HEK293 (cell line): Measurements from ENCODE around the gene USP37.

Experiments
- CTCF ChIA-PET: fragments of 350-600 bp; formaldehyde crosslinking; extraction: SDS; loops from one replicate; lab custom pipeline; 2021; ENCODE audit warnings: antibody characterized with exemption; lab: Yijun Ruan, JAX
- POLR2A ChIA-PET: fragments of 300-600 bp; formaldehyde crosslinking; extraction: SDS; loops from one replicate; lab custom pipeline; 2020; ENCODE audit warnings: antibody characterized with exemption, inconsistent platforms; lab: Yijun Ruan, JAX
- H3K27ac ChIP-seq: fragments of 200-500 bp; sonication (Bioruptor generic); 2 replicates; pipeline ENCODE4 v1.5.1; 2014; ENCODE audit warnings: low read depth, low read length, control low read depth, inconsistent platforms; ENCODE audit errors: extremely low read depth
- H3K36me3 ChIP-seq, 2 experiments: fragments of 200-500 bp in 1 of 2; sonication (Bioruptor generic) in 1 of 2; 1 replicate in 1 of 2; 2 replicates in 1 of 2; pipeline ENCODE4 v1.5.1; 2014 to 2017; ENCODE audit warnings: inconsistent platforms in 2 of 2, low read length in 2 of 2; ENCODE audit not compliant: control insufficient read depth in 2 of 2, insufficient read depth in 1 of 2
- H3K4me1 ChIP-seq: fragments of 200-500 bp; sonication (Bioruptor generic); 2 replicates; pipeline ENCODE4 v1.5.1; 2014; ENCODE audit warnings: mild to moderate bottlenecking, low read length, inconsistent platforms; ENCODE audit not compliant: control insufficient read depth, insufficient read depth
- H3K4me3 ChIP-seq: 2 replicates; pipeline ENCODE4 v1.5.1; 2011; ENCODE audit warnings: low read depth, mild to moderate bottlenecking, control low read depth, low read length, moderate library complexity
- H3K9me3 ChIP-seq: fragments of 200-500 bp; sonication (Bioruptor generic); 2 replicates; pipeline ENCODE4 v1.5.1; 2014; ENCODE audit warnings: low read depth, low read length, inconsistent platforms; ENCODE audit not compliant: control insufficient read depth, insufficient read depth
- PRDM4 ChIP-seq: fragments of 450-650 bp; formaldehyde crosslinking; IDR thresholded peaks from 2 replicates; pipeline ENCODE4 v1.5.1; 2017; ENCODE audit warnings: missing biosample characterization, missing genetic modification characterization
- SCRT1 ChIP-seq: fragments of 450-650 bp; formaldehyde crosslinking; IDR thresholded peaks from 2 replicates; pipeline ENCODE4 v1.5.1; 2016; ENCODE audit warnings: missing biosample characterization, missing genetic modification characterization, borderline replicate concordance
- SP2 ChIP-seq: fragments of 450-650 bp; formaldehyde crosslinking; IDR thresholded peaks from 2 replicates; pipeline ENCODE4 v1.5.1; 2016; ENCODE audit warnings: missing biosample characterization, missing genetic modification characterization
- SP3 ChIP-seq: fragments of 450-650 bp; formaldehyde crosslinking; IDR thresholded peaks from 2 replicates; pipeline ENCODE4 v1.5.1; 2016; ENCODE audit warnings: missing biosample characterization, missing genetic modification characterization
- YY2 ChIP-seq: fragments of 450-650 bp; formaldehyde crosslinking; IDR thresholded peaks from 2 replicates; pipeline ENCODE4 v1.5.1; 2016; ENCODE audit warnings: missing biosample characterization, missing genetic modification characterization
- ZNF121 ChIP-seq: fragments of 450-650 bp; formaldehyde crosslinking; IDR thresholded peaks from 2 replicates; pipeline ENCODE4 v1.5.1; 2016; ENCODE audit warnings: missing biosample characterization, missing genetic modification characterization
- ZNF239 ChIP-seq: fragments of 450-650 bp; formaldehyde crosslinking; IDR thresholded peaks from 2 replicates; pipeline ENCODE4 v1.5.1; 2016; ENCODE audit warnings: missing biosample characterization, missing genetic modification characterization
- ZNF274 ChIP-seq, 2 experiments: fragments of 200-500 bp in 1 of 2; fragments of 450-650 bp in 1 of 2; sonication (Bioruptor generic) in 1 of 2; formaldehyde crosslinking in 1 of 2; IDR thresholded peaks; 2 replicates each; pipeline versions ENCODE4 v1.5.1 to v1.6.1; 2014 to 2016; ENCODE audit warnings: borderline replicate concordance in 1 of 2, inconsistent platforms in 1 of 2, low read length in 1 of 2, missing biosample characterization in 1 of 2, missing genetic modification characterization in 1 of 2
- ZNF416 ChIP-seq: fragments of 450-650 bp; formaldehyde crosslinking; IDR thresholded peaks from 2 replicates; pipeline ENCODE4 v1.5.1; 2016; ENCODE audit warnings: missing biosample characterization, missing genetic modification characterization
- ZNF510 ChIP-seq: fragments of 450-650 bp; formaldehyde crosslinking; IDR thresholded peaks from 2 replicates; pipeline ENCODE4 v1.5.1; 2018; ENCODE audit warnings: mild to moderate bottlenecking, missing genetic modification characterization, missing biosample characterization; ENCODE audit not compliant: insufficient replicate concordance
- ZNF529 ChIP-seq: fragments of 450-650 bp; formaldehyde crosslinking; IDR thresholded peaks from 2 replicates; pipeline ENCODE4 v1.5.1; 2017; ENCODE audit warnings: missing genetic modification characterization, missing biosample characterization; ENCODE audit not compliant: insufficient replicate concordance
- ZNF596 ChIP-seq: fragments of 450-650 bp; IDR thresholded peaks from 2 replicates; pipeline ENCODE4 v1.5.0; 2018; ENCODE audit warnings: missing biosample characterization, mild to moderate bottlenecking, missing genetic modification characterization, moderate library complexity
- ZNF610 ChIP-seq: fragments of 450-650 bp; formaldehyde crosslinking; IDR thresholded peaks from 2 replicates; pipeline ENCODE4 v1.5.1; 2016; ENCODE audit warnings: missing biosample characterization, missing genetic modification characterization, borderline replicate concordance
- ZNF629 ChIP-seq: fragments of 450-650 bp; formaldehyde crosslinking; IDR thresholded peaks from 2 replicates; pipeline ENCODE4 v1.5.1; 2017; ENCODE audit warnings: missing biosample characterization, missing genetic modification characterization
- ZNF785 ChIP-seq: fragments of 450-650 bp; formaldehyde crosslinking; IDR thresholded peaks from 2 replicates; pipeline ENCODE4 v1.5.1; 2016; ENCODE audit warnings: missing biosample characterization, missing genetic modification characterization
- TF ChIP-seq, protein P1 (sequence below): fragments of 450-650 bp; formaldehyde crosslinking; IDR thresholded peaks from 2 replicates; pipeline ENCODE4 v1.5.1; 2016; ENCODE audit warnings: missing biosample characterization, missing genetic modification characterization

USP37 gene

DNA sequence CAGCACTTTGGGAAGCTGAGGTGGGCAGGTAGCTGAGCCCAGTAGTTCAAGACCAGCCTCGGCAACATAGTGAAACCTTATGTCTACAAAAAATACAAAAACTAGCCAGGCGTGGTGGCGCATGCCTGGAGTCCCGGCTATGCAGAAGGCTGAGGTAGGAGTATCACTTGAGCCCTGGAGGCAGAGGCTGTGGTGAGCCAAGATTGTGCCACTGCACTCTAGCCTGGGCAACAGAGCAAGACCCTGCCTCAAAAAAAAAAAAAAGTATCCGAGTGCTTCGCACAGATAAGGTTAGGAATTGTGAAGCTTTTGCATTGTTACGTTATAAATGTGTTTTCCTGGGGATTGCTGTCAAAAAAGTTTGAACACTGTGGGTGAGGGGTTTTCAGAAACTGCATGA is 164.3 kb downstream of the USP37 start:
- no peak overlapping the region for H3K27ac ChIP-seq
- TF ChIP-seq SCRT1 (tag by site-specific recombination): no peak
- TF ChIP-seq ZNF121: peak; percentile 90
- TF ChIP-seq SP3 (tag by site-specific recombination): no peak
- POLR2A ChIA-PET: no interaction called here
- CTCF ChIA-PET: interaction anchor here (0.6 to 0.9 kb wide), 3 partner anchors 62 to 733 kb away, joined by 3 to 10 read pairs (median 3); no protein-coding TSS in a partner anchor
- peaks cover 0 to 41% of the 10 kb centered on the region in 2 experiments; a peak in 1 of 3 replicates for H3K36me3 ChIP-seq
- H3K4me1 ChIP-seq: peaks cover 7% of the 10 kb centered on the region; the same call in 1 of the 2 replicates
- no peaks in the 10 kb centered on the region for H3K9me3 ChIP-seq
- no peak overlapping the region for H3K4me3 ChIP-seq

- TF ChIP-seq SP2 (tag by site-specific recombination): no peak
- TF ChIP-seq PRDM4 (tag by site-specific recombination): peak; percentile 30; the same call in 1 of the 2 replicates
- ChIA-PET POLR2A (no interaction called here), CTCF (no interaction called here)
- no peak overlapping the region for H3K27ac ChIP-seq
- H3K4me3 ChIP-seq: no peak overlapping the region
- no peaks in the 10 kb centered on the region for H3K9me3 ChIP-seq
- peaks cover 0 to 41% of the 10 kb centered on the region in 2 experiments; a peak in 1 of 3 replicates for H3K36me3 ChIP-seq
- peaks cover 7% of the 10 kb centered on the region; the same call in 1 of the 2 replicates for H3K4me1 ChIP-seq
These were observed 165.2 kb downstream of the USP37 start for GRCh38 chr2:218402911-218403411.

DNA sequence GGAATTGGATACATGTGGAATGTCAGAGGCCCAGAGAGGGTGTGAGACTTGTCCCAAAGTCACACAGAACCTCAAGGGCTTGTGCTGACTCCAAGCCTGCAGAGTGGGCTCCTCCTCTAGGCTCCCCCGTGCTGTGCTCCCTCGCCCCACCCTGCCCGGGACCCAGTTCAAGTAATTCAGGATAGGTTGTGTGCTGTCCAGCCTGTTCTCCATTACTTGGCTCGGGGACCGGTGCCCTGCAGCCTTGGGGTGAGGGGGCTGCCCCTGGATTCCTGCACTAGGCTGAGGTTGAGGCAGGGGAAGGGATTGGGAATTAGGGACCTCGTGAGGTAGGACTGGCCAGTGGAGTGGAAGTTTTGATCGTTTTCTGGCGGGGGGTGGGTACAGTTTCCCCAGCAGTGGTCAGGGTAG is 165.7 kb downstream of the USP37 start:
- POLR2A ChIA-PET: no interaction called here
- CTCF ChIA-PET: no interaction called here
- Histone ChIP-seq H3K27ac (no peak overlapping the region), H3K9me3 (no peaks in the 10 kb centered on the region), H3K4me1 (peaks cover 10% of the 10 kb centered on the region; the same call in 1 of the 2 replicates), H3K36me3 (peaks cover 0 to 41% of the 10 kb centered on the region in 2 experiments; a peak in 1 of 3 replicates), H3K4me3 (no peak overlapping the region)
- TF ChIP-seq ZNF416 (no peak), ZNF610 (tag by site-specific recombination) (no peak), ZNF785 (tag by site-specific recombination) (no peak), ZNF596 (tag by site-specific recombination) (no peak), PRDM4 (tag by site-specific recombination) (no peak), ZNF510 (tag by site-specific recombination) (no peak), ZNF629 (tag by site-specific recombination) (no peak), YY2 (no peak), ZNF274 (IDR thresholded peaks at IDR 0.05; ENCODE audit: low read length) (no peak), ZNF274 (tag by site-specific recombination; IDR thresholded peaks at IDR 0.05; ENCODE audit: borderline replicate concordance) (no peak), ZNF121 (no peak), ZNF239 (no peak), ZNF529 (tag by site-specific recombination) (no peak)
- TF ChIP-seq, protein P1, sequence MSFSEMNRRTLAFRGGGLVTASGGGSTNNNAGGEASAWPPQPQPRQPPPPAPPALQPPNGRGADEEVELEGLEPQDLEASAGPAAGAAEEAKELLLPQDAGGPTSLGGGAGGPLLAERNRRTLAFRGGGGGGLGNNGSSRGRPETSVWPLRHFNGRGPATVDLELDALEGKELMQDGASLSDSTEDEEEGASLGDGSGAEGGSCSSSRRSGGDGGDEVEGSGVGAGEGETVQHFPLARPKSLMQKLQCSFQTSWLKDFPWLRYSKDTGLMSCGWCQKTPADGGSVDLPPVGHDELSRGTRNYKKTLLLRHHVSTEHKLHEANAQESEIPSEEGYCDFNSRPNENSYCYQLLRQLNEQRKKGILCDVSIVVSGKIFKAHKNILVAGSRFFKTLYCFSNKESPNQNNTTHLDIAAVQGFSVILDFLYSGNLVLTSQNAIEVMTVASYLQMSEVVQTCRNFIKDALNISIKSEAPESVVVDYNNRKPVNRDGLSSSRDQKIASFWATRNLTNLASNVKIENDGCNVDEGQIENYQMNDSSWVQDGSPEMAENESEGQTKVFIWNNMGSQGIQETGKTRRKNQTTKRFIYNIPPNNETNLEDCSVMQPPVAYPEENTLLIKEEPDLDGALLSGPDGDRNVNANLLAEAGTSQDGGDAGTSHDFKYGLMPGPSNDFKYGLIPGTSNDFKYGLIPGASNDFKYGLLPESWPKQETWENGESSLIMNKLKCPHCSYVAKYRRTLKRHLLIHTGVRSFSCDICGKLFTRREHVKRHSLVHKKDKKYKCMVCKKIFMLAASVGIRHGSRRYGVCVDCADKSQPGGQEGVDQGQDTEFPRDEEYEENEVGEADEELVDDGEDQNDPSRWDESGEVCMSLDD (tag by site-specific recombination): no peak
